ENCODE results near the gene PLA2R1.

The PLA2R1 gene

GRCh38 chr2:160010361-160011145 is 51.9 kb downstream of the PLA2R1 start:
- no CpG with 5 or more reads among the region's 5 CpGs for whole genome bisulfite sequencing (ENCODE audit: extremely low coverage, insufficient coverage, low lambda C conversion rate)
- Histone ChIP-seq H3K56ac (ENCODE audit: low read length) (no peak overlapping the region), H3K4ac (ENCODE audit: low read depth, low read length) (no peak overlapping the region), H2AK5ac (ENCODE audit: low read length) (no peak overlapping the region), H3K79me2 (ENCODE audit: control insufficient read depth, insufficient read depth, low read length) (no peaks in the 10 kb centered on the region), H2BK120ac (ENCODE audit: low read depth, low read length) (no peak overlapping the region), H3K4me2 (ENCODE audit: low read length) (no peak overlapping the region), H3K27ac (ENCODE audit: low read depth, low read length) (no peak overlapping the region), H3K4me1 (ENCODE audit: control insufficient read depth, low read depth, low read length) (no peaks in the 10 kb centered on the region), H3K23ac (ENCODE audit: low read length) (no peak overlapping the region), H4K5ac (ENCODE audit: low read length) (no peak overlapping the region), H2BK15ac (replicated peaks; ENCODE audit: low read depth) (no peak overlapping the region), H3K27me3 (ENCODE audit: insufficient read depth, low read length, poor library complexity) (no peaks in the 10 kb centered on the region), H4K8ac (ENCODE audit: low read depth, low read length) (no peak overlapping the region), H2BK5ac (ENCODE audit: low read length) (no peak overlapping the region), H3K18ac (ENCODE audit: low read length) (no peak overlapping the region), H3K9ac (ENCODE audit: low read length) (no peak overlapping the region), H3K4me3 (ENCODE audit: low read length) (no peak overlapping the region), H3K79me1 (ENCODE audit: low read length) (no peaks in the 10 kb centered on the region), H3K36me3 (ENCODE audit: control insufficient read depth, insufficient read depth, low read length) (no peaks in the 10 kb centered on the region)
- DNase-seq: no peak

- no peaks in the 10 kb centered on the region for H3K36me3 ChIP-seq (ENCODE audit: control insufficient read depth, insufficient read depth, low read length)
- no CpG with 5 or more reads among the region's 5 CpGs for WGBS (ENCODE audit: extremely low coverage, insufficient coverage, low lambda C conversion rate)
Observed at GRCh38 chr2:160007111-160007510, 55.3 kb downstream of the PLA2R1 start.

GRCh38 chr2:160006475-160006874 is 55.9 kb downstream of the PLA2R1 start:
- Histone ChIP-seq H2BK5ac (ENCODE audit: low read length) (no peak overlapping the region), H3K9ac (ENCODE audit: low read length) (no peak overlapping the region), H4K8ac (ENCODE audit: low read depth, low read length) (no peak overlapping the region), H3K4me3 (ENCODE audit: low read length) (no peak overlapping the region), H2BK120ac (ENCODE audit: low read depth, low read length) (no peak overlapping the region), H3K4me1 (ENCODE audit: control insufficient read depth, low read depth, low read length) (no peaks in the 10 kb centered on the region), H2AK5ac (ENCODE audit: low read length) (no peak overlapping the region), H3K23ac (ENCODE audit: low read length) (no peak overlapping the region), H3K4ac (ENCODE audit: low read depth, low read length) (no peak overlapping the region), H3K27me3 (ENCODE audit: insufficient read depth, low read length, poor library complexity) (no peaks in the 10 kb centered on the region), H4K5ac (ENCODE audit: low read length) (no peak overlapping the region), H3K79me2 (ENCODE audit: control insufficient read depth, insufficient read depth, low read length) (no peaks in the 10 kb centered on the region), H3K56ac (ENCODE audit: low read length) (no peak overlapping the region), H3K27ac (ENCODE audit: low read depth, low read length) (no peak overlapping the region), H2BK15ac (replicated peaks; ENCODE audit: low read depth) (no peak overlapping the region), H3K4me2 (ENCODE audit: low read length) (no peak overlapping the region), H3K79me1 (ENCODE audit: low read length) (no peaks in the 10 kb centered on the region), H3K36me3 (ENCODE audit: control insufficient read depth, insufficient read depth, low read length) (no peaks in the 10 kb centered on the region), H3K18ac (ENCODE audit: low read length) (no peak overlapping the region)
- no peak for DNase-seq
- no CpG with 5 or more reads among the region's 2 CpGs for WGBS (ENCODE audit: extremely low coverage, insufficient coverage, low lambda C conversion rate)

More at GRCh38 chr2:160007111-160007510, 55.3 kb downstream of the PLA2R1 start:
- Histone ChIP-seq H3K18ac (ENCODE audit: low read length) (no peak overlapping the region), H2BK15ac (replicated peaks; ENCODE audit: low read depth) (no peak overlapping the region), H3K27me3 (ENCODE audit: insufficient read depth, low read length, poor library complexity) (no peaks in the 10 kb centered on the region), H3K79me2 (ENCODE audit: control insufficient read depth, insufficient read depth, low read length) (no peaks in the 10 kb centered on the region), H3K4ac (ENCODE audit: low read depth, low read length) (no peak overlapping the region), H3K4me1 (ENCODE audit: control insufficient read depth, low read depth, low read length) (no peaks in the 10 kb centered on the region), H3K9ac (ENCODE audit: low read length) (no peak overlapping the region), H3K4me3 (ENCODE audit: low read length) (no peak overlapping the region), H2AK5ac (ENCODE audit: low read length) (no peak overlapping the region), H2BK5ac (ENCODE audit: low read length) (no peak overlapping the region), H4K5ac (ENCODE audit: low read length) (no peak overlapping the region), H2BK120ac (ENCODE audit: low read depth, low read length) (no peak overlapping the region), H4K8ac (ENCODE audit: low read depth, low read length) (no peak overlapping the region), H3K79me1 (ENCODE audit: low read length) (no peaks in the 10 kb centered on the region), H3K4me2 (ENCODE audit: low read length) (no peak overlapping the region), H3K27ac (ENCODE audit: low read depth, low read length) (no peak overlapping the region), H3K23ac (ENCODE audit: low read length) (no peak overlapping the region), H3K56ac (ENCODE audit: low read length) (no peak overlapping the region)
- no peak for DNase-seq

GRCh38 chr2:160005908-160006307 is 56.5 kb downstream of the PLA2R1 start:
- WGBS (ENCODE audit: extremely low coverage, insufficient coverage, low lambda C conversion rate): no CpG with 5 or more reads among the region's 3 CpGs
- H3K4me1 ChIP-seq (ENCODE audit: control insufficient read depth, low read depth, low read length): no peaks in the 10 kb centered on the region

GRCh38 chr2:160005476-160005875 is 56.9 kb downstream of the PLA2R1 start:
- Histone ChIP-seq H3K79me1 (ENCODE audit: low read length) (no peaks in the 10 kb centered on the region), H3K27me3 (ENCODE audit: insufficient read depth, low read length, poor library complexity) (no peaks in the 10 kb centered on the region), H2AK5ac (ENCODE audit: low read length) (no peak overlapping the region), H3K4me1 (ENCODE audit: control insufficient read depth, low read depth, low read length) (no peaks in the 10 kb centered on the region), H3K56ac (ENCODE audit: low read length) (no peak overlapping the region), H4K5ac (ENCODE audit: low read length) (no peak overlapping the region), H3K27ac (ENCODE audit: low read depth, low read length) (no peak overlapping the region), H3K9ac (ENCODE audit: low read length) (no peak overlapping the region), H3K4me3 (ENCODE audit: low read length) (no peak overlapping the region), H3K36me3 (ENCODE audit: control insufficient read depth, insufficient read depth, low read length) (no peaks in the 10 kb centered on the region), H3K23ac (ENCODE audit: low read length) (no peak overlapping the region), H3K4me2 (ENCODE audit: low read length) (no peak overlapping the region), H3K79me2 (ENCODE audit: control insufficient read depth, insufficient read depth, low read length) (no peaks in the 10 kb centered on the region), H3K18ac (ENCODE audit: low read length) (no peak overlapping the region), H2BK15ac (replicated peaks; ENCODE audit: low read depth) (no peak overlapping the region), H2BK5ac (ENCODE audit: low read length) (no peak overlapping the region), H3K4ac (ENCODE audit: low read depth, low read length) (no peak overlapping the region), H4K8ac (ENCODE audit: low read depth, low read length) (no peak overlapping the region), H2BK120ac (ENCODE audit: low read depth, low read length) (no peak overlapping the region)
- DNase-seq: no peak
- WGBS (ENCODE audit: extremely low coverage, insufficient coverage, low lambda C conversion rate): no CpG with 5 or more reads among the region's 5 CpGs

More at GRCh38 chr2:160005908-160006307, 56.5 kb downstream of the PLA2R1 start:
- no peak overlapping the region for H3K56ac ChIP-seq (ENCODE audit: low read length)
- no peaks in the 10 kb centered on the region for H3K79me2 ChIP-seq (ENCODE audit: control insufficient read depth, insufficient read depth, low read length)
- no peak overlapping the region for H2AK5ac ChIP-seq (ENCODE audit: low read length)
- H4K8ac ChIP-seq (ENCODE audit: low read depth, low read length): no peak overlapping the region
- H3K27me3 ChIP-seq (ENCODE audit: insufficient read depth, low read length, poor library complexity): no peaks in the 10 kb centered on the region
- H3K23ac ChIP-seq (ENCODE audit: low read length): no peak overlapping the region
- H3K4ac ChIP-seq (ENCODE audit: low read depth, low read length): no peak overlapping the region
- no peak for DNase-seq
- H3K4me3 ChIP-seq (ENCODE audit: low read length): no peak overlapping the region
- no peaks in the 10 kb centered on the region for H3K79me1 ChIP-seq (ENCODE audit: low read length)
- no peaks in the 10 kb centered on the region for H3K36me3 ChIP-seq (ENCODE audit: control insufficient read depth, insufficient read depth, low read length)
- no peak overlapping the region for H2BK15ac ChIP-seq (replicated peaks; ENCODE audit: low read depth)
- H3K4me2 ChIP-seq (ENCODE audit: low read length): no peak overlapping the region
- H3K27ac ChIP-seq (ENCODE audit: low read depth, low read length): no peak overlapping the region
- H3K18ac ChIP-seq (ENCODE audit: low read length): no peak overlapping the region
- H2BK5ac ChIP-seq (ENCODE audit: low read length): no peak overlapping the region
- no peak overlapping the region for H3K9ac ChIP-seq (ENCODE audit: low read length)
- no peak overlapping the region for H2BK120ac ChIP-seq (ENCODE audit: low read depth, low read length)
- no peak overlapping the region for H4K5ac ChIP-seq (ENCODE audit: low read length)

- DNase-seq: peak; percentile 11
- no peak overlapping the region for H3K23ac ChIP-seq (ENCODE audit: low read length)
- no peak overlapping the region for H3K9ac ChIP-seq (ENCODE audit: low read length)
- no CpG with 5 or more reads among the region's 3 CpGs for WGBS (ENCODE audit: extremely low coverage, insufficient coverage, low lambda C conversion rate)
- no peak overlapping the region for H3K56ac ChIP-seq (ENCODE audit: low read length)
- H3K4me3 ChIP-seq (ENCODE audit: low read length): no peak overlapping the region
- no peaks in the 10 kb centered on the region for H3K79me2 ChIP-seq (ENCODE audit: control insufficient read depth, insufficient read depth, low read length)
- H4K8ac ChIP-seq (ENCODE audit: low read depth, low read length): no peak overlapping the region
- H2BK15ac ChIP-seq (replicated peaks; ENCODE audit: low read depth): no peak overlapping the region
- H2BK120ac ChIP-seq (ENCODE audit: low read depth, low read length): no peak overlapping the region
- no peaks in the 10 kb centered on the region for H3K4me1 ChIP-seq (ENCODE audit: control insufficient read depth, low read depth, low read length)
- no peak overlapping the region for H3K18ac ChIP-seq (ENCODE audit: low read length)
- no peak overlapping the region for H4K5ac ChIP-seq (ENCODE audit: low read length)
- no peak overlapping the region for H3K27ac ChIP-seq (ENCODE audit: low read depth, low read length)
- H2BK5ac ChIP-seq (ENCODE audit: low read length): no peak overlapping the region
- H3K36me3 ChIP-seq (ENCODE audit: control insufficient read depth, insufficient read depth, low read length): no peaks in the 10 kb centered on the region
- H3K4ac ChIP-seq (ENCODE audit: low read depth, low read length): no peak overlapping the region
- no peak overlapping the region for H3K4me2 ChIP-seq (ENCODE audit: low read length)
- no peaks in the 10 kb centered on the region for H3K27me3 ChIP-seq (ENCODE audit: insufficient read depth, low read length, poor library complexity)
- no peak overlapping the region for H2AK5ac ChIP-seq (ENCODE audit: low read length)
- H3K79me1 ChIP-seq (ENCODE audit: low read length): no peaks in the 10 kb centered on the region
Observed at GRCh38 chr2:159998961-159999360, 63.5 kb downstream of the PLA2R1 start.

Data from mesendoderm (in vitro differentiated cells).